HEK293 (cell line): ENCODE results near the gene GARRE1.

ENCODE experiments used
- CTCF ChIA-PET: fragments of 350-600 bp; formaldehyde crosslinking; extraction: SDS; loops from one replicate; lab custom pipeline; 2021; ENCODE audit warnings: antibody characterized with exemption; lab: Yijun Ruan, JAX
- POLR2A ChIA-PET: fragments of 300-600 bp; formaldehyde crosslinking; extraction: SDS; loops from one replicate; lab custom pipeline; 2020; ENCODE audit warnings: antibody characterized with exemption, inconsistent platforms; lab: Yijun Ruan, JAX
- H3K27ac ChIP-seq: fragments of 200-500 bp; sonication (Bioruptor generic); 2 replicates; pipeline ENCODE4 v1.5.1; 2014; ENCODE audit warnings: low read depth, low read length, control low read depth, inconsistent platforms; ENCODE audit errors: extremely low read depth
- H3K36me3 ChIP-seq, 2 experiments: fragments of 200-500 bp in 1 of 2; sonication (Bioruptor generic) in 1 of 2; 1 replicate in 1 of 2; 2 replicates in 1 of 2; pipeline ENCODE4 v1.5.1; 2014 to 2017; ENCODE audit warnings: inconsistent platforms in 2 of 2, low read length in 2 of 2; ENCODE audit not compliant: control insufficient read depth in 2 of 2, insufficient read depth in 1 of 2
- H3K4me1 ChIP-seq: fragments of 200-500 bp; sonication (Bioruptor generic); 2 replicates; pipeline ENCODE4 v1.5.1; 2014; ENCODE audit warnings: mild to moderate bottlenecking, low read length, inconsistent platforms; ENCODE audit not compliant: control insufficient read depth, insufficient read depth
- H3K4me3 ChIP-seq: 2 replicates; pipeline ENCODE4 v1.5.1; 2011; ENCODE audit warnings: low read depth, mild to moderate bottlenecking, control low read depth, low read length, moderate library complexity
- H3K9me3 ChIP-seq: fragments of 200-500 bp; sonication (Bioruptor generic); 2 replicates; pipeline ENCODE4 v1.5.1; 2014; ENCODE audit warnings: low read depth, low read length, inconsistent platforms; ENCODE audit not compliant: control insufficient read depth, insufficient read depth
- GFI1B ChIP-seq: fragments of 450-650 bp; formaldehyde crosslinking; IDR thresholded peaks from 2 replicates; pipeline ENCODE4 v1.5.1; 2016; ENCODE audit warnings: missing biosample characterization, missing genetic modification characterization
- GLI2 ChIP-seq: fragments of 450-650 bp; formaldehyde crosslinking; IDR thresholded peaks from 2 replicates; pipeline ENCODE4; 2017; ENCODE audit warnings: missing biosample characterization, missing genetic modification characterization, low read depth, borderline replicate concordance
- PRDM10 ChIP-seq: fragments of 450-650 bp; formaldehyde crosslinking; IDR thresholded peaks from 2 replicates; pipeline ENCODE4 v1.5.1; 2016; ENCODE audit warnings: missing biosample characterization, missing genetic modification characterization
- PRDM6 ChIP-seq: fragments of 450-650 bp; formaldehyde crosslinking; IDR thresholded peaks from 2 replicates; pipeline ENCODE4 v1.5.1; 2017; ENCODE audit warnings: missing biosample characterization, missing genetic modification characterization
- SP2 ChIP-seq: fragments of 450-650 bp; formaldehyde crosslinking; IDR thresholded peaks from 2 replicates; pipeline ENCODE4 v1.5.1; 2016; ENCODE audit warnings: missing biosample characterization, missing genetic modification characterization
- TSHZ1 ChIP-seq: fragments of 450-650 bp; formaldehyde crosslinking; IDR thresholded peaks from 2 replicates; pipeline ENCODE4 v1.5.1; 2016; ENCODE audit warnings: missing biosample characterization, missing genetic modification characterization, borderline replicate concordance
- ZBTB21 ChIP-seq: fragments of 450-650 bp; formaldehyde crosslinking; IDR thresholded peaks from 2 replicates; pipeline ENCODE4 v1.5.1; 2017; ENCODE audit warnings: missing biosample characterization, missing genetic modification characterization
- ZBTB48 ChIP-seq: fragments of 450-650 bp; formaldehyde crosslinking; IDR thresholded peaks from 2 replicates; pipeline ENCODE4 v1.5.1; 2016; ENCODE audit warnings: missing biosample characterization, missing genetic modification characterization
- ZIC2 ChIP-seq: fragments of 450-650 bp; formaldehyde crosslinking; IDR thresholded peaks from 2 replicates; pipeline ENCODE4 v1.5.1; 2016; ENCODE audit warnings: missing biosample characterization, missing genetic modification characterization
- ZNF146 ChIP-seq: fragments of 450-650 bp; formaldehyde crosslinking; IDR thresholded peaks from 2 replicates; pipeline ENCODE4 v1.5.1; 2016; ENCODE audit warnings: missing biosample characterization, missing genetic modification characterization
- ZNF174 ChIP-seq: fragments of 450-650 bp; formaldehyde crosslinking; IDR thresholded peaks from 2 replicates; pipeline ENCODE4 v1.5.0; 2017; ENCODE audit warnings: missing biosample characterization, mild to moderate bottlenecking, missing genetic modification characterization
- ZNF211 ChIP-seq: fragments of 450-650 bp; formaldehyde crosslinking; IDR thresholded peaks from 2 replicates; pipeline ENCODE4 v1.5.1; 2016; ENCODE audit warnings: low read depth, missing biosample characterization, missing genetic modification characterization
- ZNF214 ChIP-seq: fragments of 450-650 bp; formaldehyde crosslinking; IDR thresholded peaks from 2 replicates; pipeline ENCODE4 v1.5.1; 2017; ENCODE audit warnings: missing biosample characterization, mild to moderate bottlenecking, missing genetic modification characterization, borderline replicate concordance
- ZNF654 ChIP-seq: fragments of 450-650 bp; formaldehyde crosslinking; IDR thresholded peaks from 2 replicates; pipeline ENCODE4 v1.5.1; 2016; ENCODE audit warnings: low read depth, missing biosample characterization, missing genetic modification characterization
- ZNF692 ChIP-seq: fragments of 450-650 bp; formaldehyde crosslinking; IDR thresholded peaks from 2 replicates; pipeline ENCODE4 v1.5.1; 2016; ENCODE audit warnings: missing biosample characterization, missing genetic modification characterization
- ZNF76 ChIP-seq: fragments of 450-650 bp; formaldehyde crosslinking; IDR thresholded peaks from 2 replicates; pipeline ENCODE4; 2016; ENCODE audit warnings: low read depth, missing biosample characterization, missing genetic modification characterization, borderline replicate concordance
- ZNF777 ChIP-seq: fragments of 450-650 bp; formaldehyde crosslinking; IDR thresholded peaks from 2 replicates; pipeline ENCODE4 v1.5.1; 2017; ENCODE audit warnings: missing biosample characterization, missing genetic modification characterization, borderline replicate concordance
- ZSCAN4 ChIP-seq: fragments of 450-650 bp; formaldehyde crosslinking; IDR thresholded peaks from 2 replicates; pipeline ENCODE4 v1.5.1; 2017; ENCODE audit warnings: missing biosample characterization, missing genetic modification characterization

The GARRE1 gene

GRCh38 chr19:34244611-34245299 lies 9.6 kb upstream of the GARRE1 start (continued):
- TF ChIP-seq ZNF174 (no peak), ZNF214 (tag by site-specific recombination) (no peak), ZNF777 (tag by site-specific recombination) (no peak), SP2 (tag by site-specific recombination) (no peak), ZNF692 (tag by site-specific recombination) (no peak), ZBTB48 (tag by site-specific recombination) (no peak), ZBTB21 (tag by site-specific recombination) (no peak), ZNF76 (no peak), ZNF146 (tag by site-specific recombination) (no peak), PRDM6 (tag by site-specific recombination) (no peak), ZNF654 (tag by site-specific recombination) (no peak), TSHZ1 (tag by site-specific recombination) (no peak), GLI2 (tag by site-specific recombination) (no peak)

GRCh38 chr19:34246340-34246739 lies 8.0 kb upstream of the GARRE1 start:
- H3K27ac ChIP-seq, result no peak overlapping the region
- CTCF ChIA-PET, result interaction anchor here (0.6 to 1.5 kb wide), 2 partner anchors 125 to 150 kb away, joined by 3 to 5 read pairs; no protein-coding TSS in a partner anchor
- H3K4me3 ChIP-seq, result no peak overlapping the region
- POLR2A ChIA-PET, result interaction anchor here (0.6 kb wide), 1 partner anchor 34 kb away, joined by 4 read pairs; no protein-coding TSS in a partner anchor
- H3K9me3 ChIP-seq, result no peaks in the 10 kb centered on the region
- H3K4me1 ChIP-seq, result peaks cover 15% of the 10 kb centered on the region
- 0 out of 2 replicates have a peak, but pooled peaks have one; percentile 34 for TF ChIP-seq PRDM10 (tag by site-specific recombination)
- no peak for TF ChIP-seq ZSCAN4 (tag by site-specific recombination)
- TF ChIP-seq ZIC2, result peak; percentile 52
- 0 out of 2 replicates have a peak, but pooled peaks have one; percentile 34 for TF ChIP-seq GFI1B
- no peak for TF ChIP-seq ZNF211 (tag by site-specific recombination)
- peaks cover 0 to 17% of the 10 kb centered on the region in 2 experiments; a peak in 1 of 3 replicates for H3K36me3 ChIP-seq
